Pulmonary artery endothelial cell (primary cell): ENCODE results near the gene DSG1. TPM values are rescaled to one million over a fixed set of nuclear protein-coding genes. Genes with fewer than 3 reads are reported as not detected.
"Not testable (repeated sequence)": the region's sequence is repeated elsewhere in the genome, so short reads cannot be mapped to it uniquely, and the experiment has no call there.

Experiments
- DNase-seq: peaks from one replicate; pipeline ENCODE4 v3.0.0-alpha.2; 2011; ENCODE audit warnings: low read depth, low spot score
- total RNA-seq: library from RNA; depleted of rRNA; stranded (reverse); fragments of >200 nt; gene quantifications from 2 replicates; pipeline ENCODE4 v1.2.3, GENCODE V29; 2014

The DSG1 gene
- not detected in 2 replicates for total RNA-seq

DNA sequence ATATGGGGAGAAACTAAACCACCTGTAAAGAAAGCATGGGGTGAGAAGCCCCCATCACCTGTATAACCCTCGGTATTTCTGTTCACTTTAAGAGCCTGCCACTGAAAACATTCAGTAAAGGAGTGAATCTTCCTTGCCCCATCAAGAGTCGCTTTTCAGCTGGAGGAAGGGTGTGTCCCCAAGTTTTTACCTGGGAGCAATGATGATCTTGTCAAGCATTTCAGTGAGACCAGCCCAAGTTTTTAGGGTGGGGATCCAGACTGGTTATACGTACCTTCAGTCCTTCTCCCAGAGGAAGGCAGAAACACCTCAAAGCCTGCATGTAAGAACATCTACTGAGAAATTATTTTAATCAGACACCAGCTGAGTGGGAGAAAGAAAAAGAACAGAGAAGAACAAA, at the start of gene DSG1:
Gene DSG1 (plus strand): TSS at position 301 of the 400 bp plus-strand sequence. CDS start 141 bp downstream, outside the sequence.
- DNase-seq, result no peak

DNA sequence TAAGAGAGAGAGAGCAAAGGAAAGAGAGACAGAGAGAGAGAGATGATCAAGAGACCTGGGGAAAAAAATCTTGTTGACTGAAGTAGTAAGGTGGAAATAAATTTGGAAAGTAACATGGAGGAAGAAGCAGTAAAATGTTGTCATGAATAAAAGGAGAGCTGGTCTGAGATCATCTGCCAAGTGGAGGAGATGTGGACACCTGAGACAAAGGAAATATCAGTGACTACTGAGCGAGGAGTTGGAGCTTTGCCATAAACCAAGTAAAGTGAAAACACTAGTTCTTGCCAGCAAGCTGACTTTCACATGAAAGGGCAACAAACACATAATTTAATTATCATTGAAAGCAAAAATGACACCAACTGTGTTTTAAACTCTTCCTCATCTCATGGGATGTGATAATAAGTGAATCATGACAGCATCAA, 49.0 kb upstream of the DSG1 start:
- DNase-seq, result no peak

DNA sequence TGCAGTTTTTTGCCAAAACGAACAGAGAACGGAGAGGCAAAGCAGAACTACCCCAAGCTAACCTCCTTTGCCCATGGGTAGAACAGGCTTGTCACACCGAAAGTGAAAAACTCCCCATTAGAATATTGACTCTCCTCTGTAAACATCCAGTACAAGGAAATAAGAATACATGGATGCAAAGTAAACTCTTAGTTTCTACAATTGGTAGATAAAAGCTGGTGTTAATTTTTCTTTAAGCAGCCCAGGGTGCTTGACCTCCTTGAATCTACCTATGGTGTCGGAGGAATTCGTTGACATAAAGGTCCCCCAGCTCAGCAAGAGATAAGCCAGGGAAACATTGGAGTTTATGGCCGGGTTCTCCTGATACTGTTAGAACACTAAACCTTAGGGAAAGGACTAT, 48.4 kb upstream of the DSG1 start:
- DNase-seq, result no peak

DNA sequence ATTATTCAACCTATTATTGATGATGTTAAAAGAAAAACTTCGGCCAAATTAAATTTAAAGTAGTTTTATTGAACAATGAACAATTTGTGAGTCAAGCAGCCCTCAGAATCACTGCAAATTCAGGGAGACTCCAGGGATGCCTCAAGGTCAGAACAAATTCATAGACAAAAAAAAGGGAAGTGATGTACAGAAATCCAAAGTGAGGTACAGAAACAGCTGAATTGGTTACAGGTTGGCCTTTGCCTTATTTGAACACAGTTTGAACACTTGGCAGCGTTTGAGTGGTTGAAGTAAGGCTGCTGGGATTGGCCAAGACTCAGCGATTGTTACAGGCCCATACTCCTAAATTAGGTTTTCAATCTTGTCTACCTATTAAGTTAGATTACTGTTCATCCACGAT, 47.4 kb upstream of the DSG1 start:
- DNase-seq, result no peak

GRCh38 chr18:31273812-31274527, 44.0 kb upstream of the DSG1 start:
- no peak for DNase-seq

DNA sequence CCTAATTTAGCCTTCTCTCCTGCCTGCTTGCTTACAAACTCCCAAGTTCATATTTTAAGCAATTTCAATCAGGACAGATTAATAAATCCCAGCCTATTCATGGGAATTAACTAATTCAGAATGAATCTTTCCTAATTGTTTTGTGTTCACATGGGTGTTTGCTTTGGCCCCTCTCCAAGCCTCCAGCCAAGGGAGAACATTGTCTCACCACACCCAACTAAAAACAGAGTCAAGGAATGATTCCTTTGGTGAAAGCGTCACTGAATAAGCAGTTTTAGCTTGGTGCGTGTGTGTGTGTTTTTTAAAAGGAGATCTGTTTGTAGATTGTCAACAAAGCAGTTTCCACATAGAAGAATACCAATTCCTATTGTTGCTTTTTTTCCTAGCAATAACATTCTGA, 43.0 kb upstream of the DSG1 start:
- DNase-seq, result no peak

DNA sequence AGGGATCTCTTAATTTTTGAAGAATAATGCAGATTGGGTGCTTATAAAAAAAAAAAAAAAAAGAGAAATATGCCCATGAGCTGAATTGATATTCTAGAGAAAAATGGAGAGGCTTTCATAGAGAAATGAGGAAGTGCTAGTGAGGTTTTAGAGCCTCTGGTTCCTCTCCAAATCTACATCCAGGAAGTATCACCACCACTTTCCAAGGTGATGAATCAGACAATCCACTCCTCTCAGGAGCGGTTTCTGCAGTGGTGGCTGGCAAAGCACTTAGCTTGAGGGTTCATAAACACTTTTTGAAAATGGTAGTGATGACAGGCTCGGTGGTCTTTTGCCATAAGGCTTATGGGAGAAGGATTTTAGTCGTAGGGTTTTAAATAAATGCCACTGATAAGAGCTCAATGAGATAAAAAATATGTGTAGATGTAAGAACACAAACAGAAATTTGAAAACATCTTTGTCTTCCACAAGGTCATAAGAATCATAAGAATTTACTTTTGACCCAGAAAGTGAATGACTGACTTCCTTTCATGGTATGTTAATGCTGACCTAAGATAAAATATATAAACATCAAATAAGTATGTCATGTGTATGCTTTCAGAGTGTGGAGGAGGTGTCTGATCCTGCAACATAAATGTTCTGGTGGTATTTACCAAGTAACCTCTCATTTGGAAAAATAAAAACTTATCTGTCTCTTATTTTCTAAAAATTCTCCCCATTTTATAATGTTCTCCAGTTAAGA, 42.1 kb upstream of the DSG1 start:
- no peak for DNase-seq

GRCh38 chr18:31278609-31279071, 39.3 kb upstream of the DSG1 start:
- DNase-seq, result no peak

DNA sequence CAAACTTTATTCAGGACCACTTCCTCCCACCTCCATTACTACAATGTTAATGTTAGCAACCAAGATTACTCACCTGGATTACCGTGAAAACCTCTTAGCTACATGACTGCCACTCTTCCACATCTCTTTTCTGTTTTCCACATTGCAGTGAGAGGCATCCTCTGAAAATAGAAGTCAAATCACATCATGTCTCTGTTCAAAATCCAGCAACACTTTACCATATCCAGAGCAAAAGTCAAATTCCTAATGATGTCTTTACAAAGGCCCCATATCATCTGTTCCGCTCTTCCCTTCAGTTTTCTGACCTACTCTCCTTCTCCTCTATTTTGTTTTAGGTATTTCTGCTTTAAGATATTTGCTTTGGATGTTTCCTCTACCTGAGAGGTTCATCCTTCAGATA, 37.5 kb upstream of the DSG1 start:
- DNase-seq, result no peak

- DNase-seq, result no peak
These were observed 36.5 kb upstream of the DSG1 start for GRCh38 chr18:31281437-31281836.

DNA sequence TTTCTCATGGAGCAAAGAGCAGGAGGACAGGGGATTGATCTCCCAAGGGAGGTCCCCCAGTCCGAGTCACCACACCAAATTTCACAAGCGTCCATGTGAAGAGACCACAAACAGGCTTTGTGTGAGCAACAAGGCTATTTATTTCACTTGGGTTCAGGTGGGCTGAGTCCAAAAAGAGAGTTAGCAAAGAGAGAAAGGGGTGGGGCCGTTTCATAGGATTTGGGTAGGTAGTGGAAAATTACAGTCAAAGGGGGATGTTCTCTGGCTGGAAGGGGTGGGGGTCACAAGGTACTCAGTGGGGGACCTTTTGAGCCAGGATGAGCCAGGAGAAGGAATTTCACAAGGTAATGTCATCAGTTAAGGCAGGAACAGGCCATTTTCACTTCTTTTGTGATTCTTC, 28.5 kb upstream of the DSG1 start:
- not testable (repeated sequence) for DNase-seq

DNA sequence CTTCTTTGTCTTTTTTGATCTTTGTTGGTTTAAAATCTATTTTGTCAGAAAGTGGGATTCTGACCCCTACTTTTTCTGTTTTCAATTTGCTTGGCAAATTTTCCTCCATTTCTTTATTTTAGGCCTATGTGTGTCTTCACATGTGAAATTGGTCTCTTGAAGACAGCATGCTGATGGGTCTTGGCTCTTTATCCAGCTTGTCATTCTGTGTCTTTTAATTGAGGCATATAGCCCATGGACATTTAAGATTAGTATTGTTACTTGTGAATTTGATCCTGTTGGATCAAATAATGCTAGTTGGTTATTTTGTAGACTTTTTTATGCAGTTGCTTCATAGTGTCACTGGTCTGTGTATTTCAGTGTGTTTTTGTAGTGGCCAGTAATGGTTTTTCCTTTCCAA, 26.3 kb upstream of the DSG1 start:
- DNase-seq, result no peak

GRCh38 chr18:31294199-31294747, 23.7 kb upstream of the DSG1 start:
- DNase-seq, result no peak

- no peak for DNase-seq
These were observed 20.7 kb upstream of the DSG1 start for GRCh38 chr18:31297248-31297647.

DNA sequence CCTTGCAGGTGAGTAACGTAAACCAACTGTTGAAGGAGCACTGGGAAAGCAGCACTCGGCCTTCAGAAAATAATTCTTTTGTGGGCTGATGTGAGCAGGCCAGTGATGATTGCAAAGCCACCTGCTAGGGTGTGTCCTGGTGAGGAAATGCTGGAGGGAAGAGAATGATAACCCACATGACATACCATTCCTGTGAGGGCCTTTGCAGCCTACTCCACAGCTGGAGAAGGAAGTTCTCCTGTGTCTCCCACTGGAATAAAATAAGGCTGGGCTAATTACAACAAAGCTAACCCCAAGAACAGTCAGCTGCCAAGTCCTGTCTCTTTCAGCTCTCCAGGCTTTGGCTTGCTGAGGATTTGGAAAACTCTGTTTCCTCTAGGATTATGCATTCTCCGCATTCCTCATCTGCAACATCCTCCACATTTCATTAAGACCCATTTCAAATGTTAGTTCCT, 16.7 kb upstream of the DSG1 start:
- DNase-seq, result no peak

GRCh38 chr18:31302991-31303390, 15.0 kb upstream of the DSG1 start:
- DNase-seq, result no peak

DNA sequence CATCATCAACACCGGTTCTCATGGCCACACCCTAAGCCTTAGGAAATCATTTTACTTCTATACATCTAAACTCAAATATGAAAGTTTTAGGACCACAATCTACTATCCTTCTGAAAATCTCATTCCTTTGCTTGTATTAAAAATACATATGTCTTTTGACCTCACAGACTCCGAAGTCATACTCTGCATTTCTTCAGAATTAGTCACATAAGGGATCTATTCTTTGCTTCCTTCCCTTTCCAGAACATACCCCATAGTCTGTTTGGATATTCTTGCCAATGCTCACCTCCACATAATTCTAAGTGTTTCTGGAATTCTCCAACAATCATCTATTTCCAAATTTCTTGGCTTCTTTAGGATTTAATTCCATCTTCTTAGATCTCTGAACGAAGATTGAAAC, 14.2 kb upstream of the DSG1 start:
- no peak for DNase-seq

DNA sequence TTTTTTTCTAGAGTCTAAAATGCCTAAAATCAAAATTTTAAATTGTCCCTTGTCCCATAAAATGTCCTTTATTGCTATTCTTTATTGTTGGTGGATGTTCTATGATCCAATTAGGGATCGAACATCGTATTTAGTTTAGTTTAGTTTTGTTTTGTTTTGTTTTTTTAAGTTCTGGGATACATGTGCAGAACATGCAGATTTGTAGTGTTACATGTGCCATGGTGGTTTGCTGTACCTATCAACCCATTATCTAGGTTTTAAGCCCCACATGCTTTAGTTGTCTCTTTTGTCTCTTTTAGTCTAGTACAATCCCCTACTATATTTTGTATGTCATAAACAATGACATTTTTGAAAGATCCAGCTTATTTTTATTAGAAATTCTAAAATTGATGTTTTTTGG, 8.8 kb upstream of the DSG1 start:
- DNase-seq, result no peak

DNA sequence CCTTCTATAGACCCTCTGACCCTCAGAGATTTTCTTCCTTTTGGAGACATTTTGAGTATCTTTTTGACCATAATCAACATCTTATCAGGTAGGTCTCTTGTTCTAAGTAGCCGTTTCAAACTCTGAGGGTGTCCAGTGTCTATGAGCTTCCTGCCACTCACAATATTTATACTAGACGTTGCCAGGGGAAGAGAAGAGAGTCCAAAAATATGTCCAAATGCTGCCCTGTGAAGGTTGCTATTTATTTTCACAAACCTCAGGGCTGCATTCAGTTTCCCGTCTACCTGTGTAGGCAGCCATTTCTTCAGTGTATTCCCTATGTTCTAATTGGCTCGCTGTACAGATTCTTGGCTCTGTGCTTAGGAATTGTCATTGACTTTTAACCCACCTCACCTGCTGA, 986 bp upstream of the DSG1 start:
- DNase-seq, result no peak

- no peak for DNase-seq
These were observed 3.8 kb downstream of the DSG1 start for GRCh38 chr18:31321719-31322118.

- no peak for DNase-seq
These were observed 7.1 kb downstream of the DSG1 start for GRCh38 chr18:31325051-31325450.

- no peak for DNase-seq
These were observed 12.0 kb downstream of the DSG1 start for GRCh38 chr18:31329787-31330438.
